Daoy (cell line): Measurements from ENCODE around the gene IQCK. TPM values are rescaled to one million over a fixed set of nuclear protein-coding genes. Genes with fewer than 3 reads are reported as not detected.
A peak's percentile ranks its signal among the peaks of the same experiment; 100 is the strongest.

Experiments
- DNase-seq: peaks from one replicate; pipeline ENCODE4 v3.0.0-alpha.2; 2015; ENCODE audit warnings: low read depth
- total RNA-seq: library from RNA; depleted of rRNA; stranded (reverse); fragments of >200 nt; shearing (Covaris generic); gene quantifications from 2 replicates; pipeline ENCODE4 v1.2.3, GENCODE V29; 2014

The IQCK gene
- total RNA-seq, 1 experiment from 2014 or later, result 14.9 TPM

DNA sequence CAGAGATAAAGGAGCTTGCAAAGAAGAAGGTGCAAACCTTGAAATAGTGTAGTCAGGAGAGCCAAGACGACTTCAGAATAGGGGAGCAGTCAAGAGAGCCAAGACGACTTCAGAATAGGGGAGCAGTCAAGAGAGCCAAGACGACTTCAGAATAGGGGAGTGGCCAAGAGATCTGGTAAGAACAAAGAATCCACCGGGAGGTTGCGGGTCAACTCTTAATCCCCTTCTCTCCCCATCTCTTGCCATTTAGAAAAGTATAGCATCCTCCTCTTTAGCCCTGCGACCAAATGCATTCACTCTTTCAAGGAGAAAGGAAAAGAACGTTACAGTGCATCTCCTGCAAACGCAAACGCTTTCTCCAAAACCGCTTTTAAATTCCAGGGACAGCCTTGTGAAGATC is 757 bp upstream of the IQCK start:
- no peak for DNase-seq

DNA sequence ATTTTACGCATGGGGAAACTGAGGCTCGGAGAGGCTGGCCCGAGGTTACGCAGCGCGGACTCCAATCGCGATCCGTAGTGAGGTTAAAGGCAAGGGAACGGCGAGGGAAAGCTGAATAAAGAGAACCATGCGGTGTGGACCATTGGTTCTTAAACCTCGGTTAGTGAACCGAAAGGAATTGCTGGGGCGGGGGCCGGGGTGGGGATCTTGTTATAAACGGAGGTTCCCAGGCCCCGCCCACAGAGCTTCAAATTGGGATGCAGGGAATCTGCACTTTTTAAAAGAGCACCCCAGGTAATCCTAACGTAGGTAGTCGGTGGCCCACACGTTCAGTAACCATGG is 524 bp downstream of the IQCK start:
- DNase-seq, result no peak

DNA sequence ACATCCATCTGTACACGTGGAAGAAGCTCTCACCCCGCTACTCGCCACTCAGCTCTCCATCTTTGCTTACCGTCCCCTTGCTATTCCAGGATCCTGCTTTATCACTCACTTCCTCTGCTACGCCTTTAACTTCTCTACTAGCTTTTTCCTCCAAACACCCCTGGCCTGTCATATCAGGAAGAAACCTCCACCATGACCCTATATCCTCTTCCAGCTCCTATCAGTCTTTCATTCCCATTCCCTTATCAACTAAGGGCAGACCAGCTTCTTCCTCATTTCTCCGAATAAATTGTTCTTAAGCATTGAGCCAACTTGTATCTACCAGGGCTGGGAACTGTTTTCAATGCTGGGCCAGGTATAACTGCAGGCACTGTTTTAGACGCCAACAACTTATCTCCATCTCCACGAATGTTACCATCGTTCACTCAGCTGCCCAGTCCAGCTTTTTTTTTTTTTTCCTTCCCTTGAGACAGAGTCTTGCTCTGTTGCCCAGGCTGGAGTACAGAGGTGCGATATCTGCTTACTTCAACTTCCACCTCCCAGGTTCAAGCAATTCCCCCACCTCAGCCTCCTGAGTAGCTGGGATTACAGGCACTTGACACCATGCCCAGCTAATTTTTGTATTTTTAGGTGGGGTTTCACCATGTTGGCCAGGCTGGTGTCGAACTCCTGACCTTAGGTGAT is 4.3 kb downstream of the IQCK start:
- no peak for DNase-seq

DNA sequence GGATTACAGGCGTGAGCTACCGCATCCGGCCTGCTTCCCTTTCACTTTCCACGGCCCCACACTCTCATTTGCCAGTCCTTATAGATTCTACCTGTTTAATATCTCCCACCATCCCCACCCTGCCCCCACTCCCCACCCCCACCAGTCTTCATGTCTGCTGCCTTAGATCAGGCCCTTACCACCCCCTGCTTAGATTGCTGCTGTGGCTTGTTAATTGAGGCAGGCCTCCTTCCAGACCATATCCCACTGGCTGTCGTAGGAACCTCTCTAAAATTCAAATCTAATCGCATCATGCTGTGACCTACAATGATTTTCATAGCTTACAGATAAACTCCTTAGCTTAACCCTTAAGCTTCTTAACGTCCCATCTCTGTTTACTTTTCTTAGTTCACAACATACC is 4.9 kb downstream of the IQCK start:
- no peak for DNase-seq

DNA sequence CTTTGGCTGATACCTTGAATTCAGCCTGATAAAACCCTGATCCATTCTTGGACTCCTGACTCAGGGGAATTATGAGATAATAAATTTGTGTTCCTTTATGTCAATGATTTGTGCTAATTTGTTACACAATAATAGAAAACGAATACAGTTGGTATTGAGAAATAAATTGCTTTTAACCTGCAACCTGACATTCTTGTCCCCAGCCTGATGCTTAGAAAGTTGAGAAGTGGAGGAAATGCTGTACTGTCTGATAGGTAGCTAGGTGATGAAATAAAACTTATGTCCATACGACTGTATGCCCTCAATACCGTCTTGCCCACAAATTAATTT is 10.5 kb downstream of the IQCK start:
- no peak for DNase-seq

DNA sequence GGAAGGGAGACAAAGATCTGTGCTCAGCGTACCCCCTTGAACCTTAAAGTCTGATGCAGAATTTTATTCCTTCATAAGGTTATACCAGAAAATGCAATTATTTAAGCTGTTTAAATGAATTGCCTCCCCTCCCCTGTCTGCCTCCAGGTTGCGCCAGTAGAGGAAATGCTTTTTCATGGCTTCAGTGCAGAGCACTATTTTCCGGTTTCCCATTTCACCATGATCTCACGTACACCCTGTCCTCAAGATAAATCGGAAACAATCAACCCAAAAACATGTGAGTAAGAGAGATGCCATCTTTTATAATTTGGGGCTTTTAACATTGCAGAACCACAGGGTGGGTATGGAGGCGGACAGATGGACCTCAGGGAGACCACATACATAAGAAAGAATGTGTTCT is 15.5 kb downstream of the IQCK start:
- DNase-seq, result no peak

DNA sequence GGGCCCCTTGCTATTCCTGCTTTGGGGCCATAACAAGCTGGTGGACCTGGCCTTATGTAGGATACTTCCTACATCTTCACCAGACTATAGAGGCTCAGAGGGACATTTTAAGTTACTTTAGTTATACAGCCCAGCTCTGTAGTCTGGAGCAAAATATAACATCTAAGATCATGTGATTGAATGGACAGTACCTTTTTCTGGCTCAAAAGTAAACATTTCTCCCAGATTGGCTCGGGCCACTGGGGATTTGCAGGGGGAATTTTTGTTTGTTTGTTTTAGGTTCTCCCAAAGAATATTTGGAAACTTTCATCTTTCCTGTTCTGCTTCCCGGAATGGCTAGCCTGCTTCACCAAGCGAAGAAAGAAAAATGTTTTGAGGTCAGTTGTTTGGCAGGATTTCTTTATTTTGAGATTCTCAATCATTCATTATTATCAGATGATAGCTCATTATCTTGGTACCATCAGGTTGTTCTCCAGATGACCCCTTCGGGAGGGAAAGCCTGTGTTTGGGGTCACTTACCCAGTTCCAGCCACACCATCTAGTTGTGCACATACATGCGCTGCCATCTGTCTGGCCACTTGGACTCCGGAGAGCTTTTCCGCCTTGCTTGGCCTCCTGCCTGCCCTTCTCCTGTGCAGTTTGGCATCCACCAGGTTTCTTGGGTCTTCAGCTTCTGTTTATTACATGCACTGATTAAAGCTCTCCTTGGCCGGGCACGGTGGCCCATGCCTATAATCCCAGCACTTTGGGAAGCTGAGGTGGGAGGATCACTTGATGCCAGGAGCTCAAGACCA is 17.2 kb downstream of the IQCK start:
- no peak for DNase-seq

DNA sequence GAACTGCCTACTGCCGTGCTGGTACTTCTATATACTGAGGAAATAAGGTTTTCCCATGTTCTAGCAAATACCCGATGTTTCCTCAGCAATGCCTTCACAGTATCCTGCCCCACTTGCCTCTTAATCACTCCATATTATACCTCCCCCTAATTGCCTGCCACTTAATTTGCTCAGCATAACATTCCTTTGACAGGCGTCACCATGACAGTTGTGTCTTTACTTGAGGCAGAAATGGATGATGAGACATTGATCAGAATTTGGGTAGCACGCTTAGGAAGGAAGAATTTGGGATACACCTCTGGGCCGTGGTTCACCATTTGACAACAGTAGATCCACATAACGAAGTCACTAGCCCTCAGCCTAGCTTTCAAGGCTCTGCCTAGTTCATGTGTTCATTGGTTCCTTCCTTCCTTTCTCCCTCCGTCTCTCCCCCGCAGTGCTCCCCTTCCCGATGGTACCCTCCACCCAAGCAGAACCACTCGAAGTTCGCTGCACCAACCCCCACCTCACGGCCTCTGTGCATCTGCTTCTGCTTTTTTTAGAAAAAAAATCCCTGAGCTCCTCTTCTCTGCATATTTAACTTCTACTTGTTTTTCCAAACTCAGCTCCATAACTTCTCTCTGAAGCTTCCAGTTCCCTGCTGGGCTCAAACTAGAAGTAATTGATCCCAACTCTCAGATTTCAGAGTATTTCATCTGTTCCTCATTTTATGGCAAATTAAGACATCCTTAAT is 19.4 kb downstream of the IQCK start:
- no peak for DNase-seq

DNA sequence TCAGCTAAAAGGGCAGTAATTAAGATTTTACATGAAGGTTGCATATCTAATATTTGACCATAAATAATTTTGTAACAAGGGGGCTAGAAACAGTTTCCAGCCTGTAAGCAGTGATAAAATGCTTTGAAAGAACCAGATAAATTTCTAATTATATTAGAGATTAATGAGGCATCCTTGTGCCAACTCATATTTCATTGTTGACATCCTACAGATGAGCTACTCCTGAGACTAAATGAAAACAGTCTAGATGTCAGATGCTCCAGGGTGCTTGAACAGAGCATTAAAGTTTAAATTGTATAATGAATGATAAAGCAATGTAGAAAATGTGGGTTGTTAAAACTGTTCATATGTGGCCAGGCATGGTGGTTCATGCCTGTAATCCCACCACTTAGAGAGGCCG is 23.3 kb downstream of the IQCK start:
- DNase-seq, result no peak

DNA sequence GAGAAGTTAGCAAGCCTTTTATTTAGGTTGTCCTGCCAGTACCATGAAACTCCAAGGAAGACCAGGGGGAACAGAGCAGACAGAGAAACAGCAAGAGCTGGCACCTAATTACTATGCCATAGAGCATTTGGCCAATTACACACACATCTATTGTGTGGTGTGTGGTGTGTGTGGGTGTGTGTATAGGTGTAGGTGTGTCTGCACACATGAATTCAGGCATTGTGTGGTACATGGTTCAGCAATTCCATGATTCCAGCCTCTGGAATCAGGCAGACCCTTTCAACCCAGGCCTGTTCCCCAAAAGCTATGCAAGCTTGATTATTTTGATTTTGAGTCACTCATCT is 25.7 kb downstream of the IQCK start:
- no peak for DNase-seq

DNA sequence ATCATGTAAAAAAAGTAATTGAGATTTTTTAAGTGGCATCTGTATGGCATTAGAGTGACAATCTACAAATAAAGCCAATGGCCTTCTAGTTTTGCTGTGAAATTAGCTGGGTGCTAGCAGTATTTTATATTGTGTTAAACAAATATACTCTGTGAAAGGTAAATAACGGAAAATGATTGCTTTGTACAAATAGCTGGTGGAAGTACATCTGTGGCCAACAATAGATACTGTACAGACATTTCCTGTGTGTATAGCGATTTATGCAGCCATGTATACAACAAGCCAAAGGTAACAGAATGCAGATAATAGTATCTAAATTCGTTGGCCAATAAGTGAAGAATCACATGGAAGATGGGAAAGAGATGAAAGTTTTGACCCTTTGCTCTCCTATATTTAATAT is 26.6 kb downstream of the IQCK start:
- DNase-seq, result no peak

DNA sequence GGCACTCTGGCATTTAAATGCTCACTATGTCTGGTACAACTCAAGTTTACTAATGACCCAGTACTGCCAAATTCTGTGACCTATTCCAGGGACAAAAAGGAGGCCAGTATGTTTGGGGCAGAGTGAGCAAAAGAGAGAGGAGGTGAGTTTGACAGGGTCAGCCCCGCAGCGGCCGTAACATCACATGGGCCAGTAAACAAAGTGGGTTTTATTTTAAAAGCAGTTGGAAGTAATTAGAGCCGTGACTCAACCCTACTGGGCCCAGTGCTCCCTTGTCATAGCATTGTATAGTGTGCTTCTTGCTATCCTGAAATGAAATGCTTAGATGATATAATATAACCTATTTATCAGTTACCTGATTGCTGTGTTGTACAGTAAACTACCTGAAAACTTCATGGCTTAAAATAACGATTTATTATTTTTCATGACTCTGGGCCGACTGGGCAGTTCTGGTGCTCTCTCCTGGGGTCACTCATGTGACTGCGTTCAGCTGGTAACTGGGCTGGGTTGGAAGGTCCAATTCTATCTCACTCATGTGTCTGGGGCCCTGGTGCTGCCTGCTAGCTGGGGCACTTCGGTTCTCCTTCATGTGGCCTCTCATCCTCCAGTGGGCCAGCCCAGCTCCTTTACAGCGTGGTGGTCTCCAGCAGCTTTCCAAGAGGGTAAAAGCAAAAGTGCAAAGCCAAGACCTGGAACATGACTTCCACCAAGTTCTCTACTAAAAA is 27.4 kb downstream of the IQCK start:
- peak; percentile 34 for DNase-seq

DNA sequence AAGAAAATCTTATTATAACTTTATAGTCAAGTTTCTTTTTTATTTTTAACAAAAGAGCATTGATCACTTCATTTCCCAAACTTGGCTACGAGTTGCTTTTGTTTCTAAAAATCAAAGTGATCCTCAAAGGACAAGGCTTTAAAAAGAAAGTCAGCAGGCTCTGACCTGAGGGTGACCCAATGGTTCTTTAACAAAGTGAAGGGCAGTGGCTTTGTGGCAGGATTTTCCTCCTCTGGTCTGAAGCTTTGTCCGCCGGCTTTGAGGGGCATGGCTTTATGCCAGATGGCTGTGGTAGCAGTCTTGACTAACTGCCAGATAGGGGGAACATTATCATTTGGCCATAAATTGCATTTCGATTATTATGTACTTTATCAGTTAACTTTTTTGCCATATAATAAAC is 28.5 kb downstream of the IQCK start:
- DNase-seq, result no peak

DNA sequence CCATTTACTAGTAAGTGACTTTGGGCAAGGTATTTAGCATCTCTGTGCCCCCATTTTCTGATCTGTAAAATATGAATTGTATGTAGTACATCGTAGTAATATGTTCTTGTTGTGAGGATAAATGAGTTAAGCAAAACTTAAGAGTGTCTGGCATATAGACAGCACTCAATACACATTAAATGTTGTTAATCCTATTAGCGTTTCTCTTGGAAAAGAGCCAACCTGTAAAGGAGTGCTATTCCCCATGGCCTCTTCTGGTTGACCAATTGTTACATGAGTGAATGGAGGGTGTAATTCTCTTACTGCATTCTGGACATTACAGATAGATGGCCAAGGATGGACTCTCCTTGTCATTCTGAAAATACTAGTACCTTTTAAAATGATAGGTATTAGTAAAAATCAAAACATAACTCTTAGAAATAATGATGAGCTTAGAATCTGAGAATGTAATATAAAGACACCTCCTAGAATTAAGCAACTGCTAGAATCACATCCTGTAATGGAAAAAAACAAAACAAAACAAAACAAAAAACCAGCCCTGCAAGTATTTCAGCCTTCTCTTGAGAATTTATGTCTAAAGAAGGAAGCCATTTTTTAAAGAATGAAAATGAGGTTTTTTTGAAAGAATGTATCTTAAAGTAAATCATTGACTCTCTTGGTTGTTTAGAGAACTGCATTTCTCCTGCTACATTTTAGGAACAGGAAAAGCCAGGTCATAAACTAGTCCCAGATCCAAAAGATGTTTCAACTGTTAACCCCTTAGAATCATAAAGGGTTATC is 30.5 kb downstream of the IQCK start:
- no peak for DNase-seq

DNA sequence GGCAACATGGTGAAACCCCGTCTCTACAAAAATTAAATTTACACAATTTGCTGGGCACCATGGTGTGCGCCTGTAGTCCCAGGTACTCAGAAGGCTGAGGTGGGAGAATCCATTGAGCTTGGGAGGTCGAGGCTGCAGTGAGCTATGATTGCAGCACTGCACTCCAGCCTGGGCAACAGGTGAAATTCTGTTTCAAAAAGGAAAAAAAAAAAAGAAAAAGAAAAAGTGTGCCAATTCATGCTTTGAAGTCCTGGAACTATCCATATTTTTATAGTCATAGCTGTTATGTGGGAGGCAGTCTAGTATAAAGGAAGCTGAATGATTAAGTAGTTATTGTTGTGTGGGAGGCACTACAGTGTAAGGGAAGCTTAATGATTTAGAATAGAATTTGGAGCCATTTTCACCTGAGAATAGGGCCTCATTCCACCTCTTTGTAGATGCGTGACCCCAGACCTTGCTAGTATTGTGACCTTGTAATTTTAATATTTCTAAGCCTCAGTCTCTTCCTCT is 31.6 kb downstream of the IQCK start:
- no peak for DNase-seq

DNA sequence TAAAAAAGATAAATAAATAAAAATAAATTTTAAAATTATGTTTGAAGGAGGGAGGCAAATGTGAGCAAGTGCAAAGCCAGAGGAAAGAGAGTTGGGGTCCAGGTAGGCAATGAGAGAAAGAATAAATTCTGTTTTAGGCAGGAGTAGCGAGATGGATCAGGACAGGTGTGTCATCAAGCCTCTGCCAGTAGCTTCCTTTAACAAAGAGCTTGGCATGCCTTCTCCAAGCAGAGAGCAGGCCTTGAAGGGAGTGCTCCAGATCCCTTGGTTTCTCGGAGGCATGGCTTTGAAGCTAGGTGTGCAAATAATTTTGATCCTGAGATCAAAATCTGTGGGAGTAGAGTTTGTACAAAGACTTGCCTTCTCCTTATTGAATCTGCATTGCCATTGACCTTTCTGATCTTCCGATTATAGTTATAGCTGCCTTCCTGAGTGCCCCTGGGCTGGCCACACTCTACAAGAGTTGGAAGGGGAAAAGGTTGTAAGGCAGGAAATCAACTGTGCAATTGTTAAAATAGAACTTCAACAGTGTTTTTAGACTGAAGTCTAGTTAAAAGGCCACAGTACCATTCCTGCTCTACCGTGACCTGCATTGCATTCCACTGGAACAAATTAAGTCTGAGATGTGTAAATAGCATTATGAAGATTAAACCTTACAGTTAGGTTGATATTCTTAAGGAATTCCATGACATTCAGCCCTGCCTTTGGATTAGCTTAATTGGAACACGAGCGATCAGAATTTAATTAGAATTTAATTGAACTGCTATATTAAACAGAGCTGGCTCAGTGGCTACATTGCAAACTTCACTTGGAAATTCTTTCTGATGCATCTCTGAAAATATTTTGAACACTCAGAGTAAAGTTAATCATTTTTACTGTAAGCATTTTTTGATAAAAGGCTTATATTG is 33.7 kb downstream of the IQCK start:
- DNase-seq, result no peak

DNA sequence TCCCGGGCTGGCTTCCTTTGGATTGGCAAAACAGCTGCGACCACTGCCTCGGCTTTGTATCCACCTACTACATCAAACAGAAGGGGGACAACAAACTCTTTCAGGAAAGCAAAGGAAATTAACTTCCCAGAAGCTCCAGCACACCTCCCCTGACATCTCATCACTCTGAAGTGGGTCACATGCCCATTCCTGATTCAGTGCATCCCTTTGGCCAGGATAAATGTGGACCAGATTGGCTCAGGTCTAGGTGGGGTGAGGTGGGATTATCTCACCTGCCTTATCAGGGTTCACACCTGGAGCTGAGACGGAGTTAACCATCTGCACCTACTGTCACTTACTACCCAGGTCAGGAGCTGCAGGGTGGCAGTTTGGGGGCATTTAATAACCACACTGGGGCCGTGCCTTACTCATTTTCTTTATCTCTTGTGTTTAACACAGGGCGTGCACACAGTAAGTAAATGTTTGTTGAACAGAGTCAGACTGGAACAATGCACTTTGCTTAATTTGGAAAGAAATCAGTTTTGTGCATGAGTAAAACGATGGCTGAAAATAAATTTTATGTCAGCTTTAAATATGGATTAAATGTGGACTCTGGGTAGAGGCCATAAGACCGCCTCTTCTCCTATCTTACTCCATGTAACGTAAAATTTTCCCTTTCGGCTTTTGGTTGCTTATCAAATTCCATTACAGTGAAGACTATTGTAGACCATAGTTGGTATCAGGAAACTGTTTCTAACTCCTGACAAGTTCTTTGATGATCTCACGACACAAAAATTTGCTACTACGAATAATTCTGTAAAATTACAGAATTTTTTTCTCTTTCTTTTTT is 36.0 kb downstream of the IQCK start:
- DNase-seq, result no peak

DNA sequence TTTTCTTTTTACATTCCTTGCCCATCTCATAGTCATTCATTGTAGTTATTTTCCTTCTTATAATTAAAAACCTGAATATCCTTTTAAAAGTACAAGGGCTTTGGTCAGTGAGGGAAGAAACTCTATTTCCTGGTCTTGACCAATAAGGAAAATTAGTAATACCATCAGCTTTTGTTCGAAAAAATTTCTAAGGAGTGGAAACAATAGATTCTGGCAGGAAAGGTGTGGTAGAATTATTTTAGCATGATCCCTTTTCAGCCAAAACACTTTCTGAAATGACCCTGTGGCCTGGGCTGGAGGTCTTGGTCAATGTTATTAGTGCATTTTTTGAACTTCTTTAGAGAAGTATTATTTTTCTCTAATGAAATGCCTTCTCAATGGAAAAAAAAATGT is 36.6 kb downstream of the IQCK start:
- DNase-seq, result no peak

DNA sequence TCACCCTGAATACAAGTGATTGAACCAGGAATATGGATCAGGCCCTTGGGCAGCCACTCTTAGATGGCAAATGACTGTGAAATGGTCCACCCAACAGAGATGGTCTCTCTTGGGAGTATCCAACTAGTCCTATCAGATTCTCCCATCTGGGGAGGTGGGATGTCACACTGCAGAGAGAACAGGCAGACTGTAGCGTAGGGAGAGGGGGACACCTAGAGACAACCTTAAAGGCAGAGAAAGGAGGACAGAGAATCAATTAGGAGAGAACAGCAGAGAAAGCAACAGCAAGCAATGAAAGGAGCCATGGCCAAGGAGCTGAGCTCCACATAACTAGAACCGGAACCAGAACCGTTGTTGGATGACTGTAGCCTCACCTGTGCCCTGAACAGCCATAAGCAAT is 37.2 kb downstream of the IQCK start:
- DNase-seq, result no peak

DNA sequence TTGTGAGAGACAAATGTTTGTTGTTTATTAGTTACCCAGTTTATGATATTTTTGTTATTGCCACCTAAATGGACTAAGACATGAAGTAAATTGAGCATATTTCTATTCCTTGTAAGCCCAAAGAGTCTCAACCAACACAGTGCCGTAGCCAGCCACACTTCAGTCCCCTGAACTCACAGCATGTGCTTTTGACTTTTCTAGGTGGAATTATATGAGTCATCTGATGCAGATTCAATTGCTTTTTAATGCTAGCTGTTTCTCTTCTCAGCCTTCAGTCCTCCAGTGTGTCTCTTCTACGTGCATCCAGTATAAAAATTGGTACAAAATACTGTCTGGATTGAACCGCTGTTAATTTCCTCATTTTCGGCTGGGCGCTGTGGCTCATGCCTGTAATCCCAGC is 39.0 kb downstream of the IQCK start:
- DNase-seq, result no peak
